ENCODE measurements around the gene ZNF75A. TPM values are rescaled to one million over a fixed set of nuclear protein-coding genes. Genes with fewer than 3 reads are reported as not detected.
A peak's percentile ranks its signal among the peaks of the same experiment; 100 is the strongest.

The ZNF75A gene
- total RNA-seq, 1 donor from 2014 or later = 26.1 TPM

- Histone ChIP-seq H3K9me3 (no peaks in the 10 kb centered on the region), H3K4me3 (no peak overlapping the region), H3K36me3 (no peaks in the 10 kb centered on the region), H3K27me3 (no peaks in the 10 kb centered on the region), H3K27ac (no peak overlapping the region), H3K4me1 (no peaks in the 10 kb centered on the region)
- no peak for TF ChIP-seq CTCF (IDR thresholded peaks at IDR 0.05)
- no peak for DNase-seq
- intact Hi-C loops (cut with DNase I) = no loop called here
- no peak for ATAC-seq
These were observed 30.4 kb upstream of the ZNF75A start for GRCh38 chr16:3274947-3275346.

DNA sequence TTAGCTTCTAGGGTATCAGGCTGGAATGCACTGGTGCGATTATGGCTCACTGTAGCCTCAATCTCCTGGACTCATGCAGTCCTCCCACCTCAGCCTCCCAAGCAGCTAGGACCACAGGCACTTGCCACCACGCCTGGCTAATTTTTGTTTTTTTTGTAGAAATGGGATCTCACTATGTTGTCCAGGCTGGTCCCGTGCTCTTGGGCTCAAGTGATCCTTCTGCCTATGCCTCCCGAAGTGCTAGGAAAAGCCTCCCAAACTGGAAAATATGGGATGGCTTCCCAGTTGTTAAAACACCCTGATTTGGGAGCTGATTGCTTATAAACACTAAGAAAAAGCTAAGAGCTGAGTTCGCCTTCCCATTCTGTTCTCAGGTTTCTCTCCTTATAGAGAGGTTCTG, 28.6 kb upstream of the ZNF75A start:
- ATAC-seq (no peak), DNase-seq (no peak)
- intact Hi-C loops (cut with DNase I) = no loop called here
- TF ChIP-seq CTCF (IDR thresholded peaks at IDR 0.05) = no peak
- Histone ChIP-seq H3K36me3 (no peaks in the 10 kb centered on the region), H3K9me3 (no peaks in the 10 kb centered on the region), H3K27me3 (no peaks in the 10 kb centered on the region), H3K4me1 (no peaks in the 10 kb centered on the region), H3K27ac (no peak overlapping the region), H3K4me3 (no peak overlapping the region)

GRCh38 chr16:3281222-3281820, 24.0 kb upstream of the ZNF75A start:
- DNase-seq (no peak), ATAC-seq (no peak)
- no peak overlapping the region for H3K4me3 ChIP-seq
- H3K27me3 ChIP-seq = no peaks in the 10 kb centered on the region
- intact Hi-C loops (cut with DNase I) = no loop called here
- no peak overlapping the region for H3K27ac ChIP-seq
- TF ChIP-seq CTCF (IDR thresholded peaks at IDR 0.05) = no peak
- no peaks in the 10 kb centered on the region for H3K9me3 ChIP-seq
- H3K36me3 ChIP-seq = peaks cover 10% of the 10 kb centered on the region
- peaks cover 14% of the 10 kb centered on the region for H3K4me1 ChIP-seq

- Histone ChIP-seq H3K36me3 (peaks cover 18% of the 10 kb centered on the region), H3K4me1 (peaks cover 14% of the 10 kb centered on the region), H3K4me3 (peak overlapping the region; percentile 86), H3K27me3 (no peaks in the 10 kb centered on the region), H3K9me3 (no peaks in the 10 kb centered on the region), H3K27ac (peak overlapping the region; percentile 100)
- no peak for DNase-seq
- no peak for TF ChIP-seq CTCF (IDR thresholded peaks at IDR 0.05)
- ATAC-seq = peak; percentile 45
- intact Hi-C loops (cut with DNase I) = no loop called here
These were observed 23.1 kb upstream of the ZNF75A start for GRCh38 chr16:3282103-3282729.

GRCh38 chr16:3282730-3283542, 22.4 kb upstream of the ZNF75A start, which contains the start of gene ZNF263:
Gene ZNF263 (plus strand): TSS chr16:3283491. CDS start chr16:3283819, 328 bp downstream.
- no peak for TF ChIP-seq CTCF (IDR thresholded peaks at IDR 0.05)
- peaks cover 14% of the 10 kb centered on the region for H3K4me1 ChIP-seq
- H3K4me3 ChIP-seq = peak within 1 kb of the TSS; percentile 86
- no peaks in the 10 kb centered on the region for H3K27me3 ChIP-seq
- peak within 1 kb of the TSS; percentile 100 for H3K27ac ChIP-seq
- peaks cover 3% of the 10 kb centered on the region for H3K9me3 ChIP-seq
- H3K36me3 ChIP-seq = peaks cover 18% of the 10 kb centered on the region
- intact Hi-C loops (cut with DNase I) = no loop called here
- ATAC-seq = peak; percentile 96
- DNase-seq = peak; percentile 98
